ENCODE data around the gene ARHGAP26. TPM values are rescaled to one million over a fixed set of nuclear protein-coding genes. Genes with fewer than 3 reads are reported as not detected.

Gene ARHGAP26
- polyA plus RNA-seq, 1 donor from 2014 or later = 0.83 TPM

- no peaks in the 10 kb centered on the region for H3K27me3 ChIP-seq (ENCODE audit: insufficient read depth, low read depth, low read length)
- H3K79me2 ChIP-seq (replicated peaks; ENCODE audit: insufficient read depth, low read length) = no peaks in the 10 kb centered on the region
- H3K9me3 ChIP-seq (ENCODE audit: low read length) = no peaks in the 10 kb centered on the region
- TF ChIP-seq REST (IDR thresholded peaks at IDR 0.05; ENCODE audit: borderline replicate concordance) = no peak
- TF ChIP-seq EP300 (conservative IDR thresholded peaks at IDR 0.05; ENCODE audit: poor library complexity, severe bottlenecking) = no peak
- TF ChIP-seq MXI1 (conservative IDR thresholded peaks at IDR 0.05; ENCODE audit: poor library complexity, severe bottlenecking) = no peak
- no peak for TF ChIP-seq RAD21 (conservative IDR thresholded peaks at IDR 0.05)
- no peak for TF ChIP-seq TAF1 (IDR thresholded peaks at IDR 0.05; ENCODE audit: low read depth)
- no peak for TF ChIP-seq POLR2AphosphoS5 (IDR thresholded peaks at IDR 0.05)
- no peak for TF ChIP-seq SMC3 (conservative IDR thresholded peaks at IDR 0.05; ENCODE audit: poor library complexity)
- no peak for TF ChIP-seq CTCF (IDR thresholded peaks at IDR 0.05; ENCODE audit: poor library complexity, severe bottlenecking)
- TF ChIP-seq EZH2 (IDR thresholded peaks at IDR 0.05; ENCODE audit: borderline replicate concordance, insufficient read depth, low read length, poor library complexity, severe bottlenecking) = no peak
- no peak overlapping the region for H3K27ac ChIP-seq (ENCODE audit: low read length)
- H3K9me2 ChIP-seq (ENCODE audit: insufficient read depth, low read length) = no peaks in the 10 kb centered on the region
- no peaks in the 10 kb centered on the region for H4K20me1 ChIP-seq (ENCODE audit: insufficient read depth)
- no peak overlapping the region for H2AFZ ChIP-seq (ENCODE audit: low read depth, low read length)
- no peaks in the 10 kb centered on the region for H3F3A ChIP-seq (ENCODE audit: insufficient read depth, low read length, poor library complexity, severe bottlenecking)
- no peaks in the 10 kb centered on the region for H3K36me3 ChIP-seq (ENCODE audit: insufficient read depth, low read length)
- H3K4me2 ChIP-seq (ENCODE audit: low read length) = no peak overlapping the region
- no peak overlapping the region for H3K4me3 ChIP-seq (ENCODE audit: low read length)
- no peak overlapping the region for H3K9ac ChIP-seq (ENCODE audit: low read length)
Measured at GRCh38 chr5:143170977-143171376, 400.8 kb downstream of the ARHGAP26 start.

- H2AFZ ChIP-seq (ENCODE audit: low read depth, low read length) = no peak overlapping the region
- no peaks in the 10 kb centered on the region for H3K79me2 ChIP-seq (replicated peaks; ENCODE audit: insufficient read depth, low read length)
- no peaks in the 10 kb centered on the region for H3K9me2 ChIP-seq (ENCODE audit: insufficient read depth, low read length)
Measured at GRCh38 chr5:143172739-143173138, 402.6 kb downstream of the ARHGAP26 start.

More at GRCh38 chr5:143172739-143173138, 402.6 kb downstream of the ARHGAP26 start:
- Histone ChIP-seq H3K27me3 (ENCODE audit: insufficient read depth, low read depth, low read length) (no peaks in the 10 kb centered on the region), H4K20me1 (ENCODE audit: insufficient read depth) (no peaks in the 10 kb centered on the region), H3K9ac (ENCODE audit: low read length) (no peak overlapping the region), H3K4me2 (ENCODE audit: low read length) (no peak overlapping the region), H3F3A (ENCODE audit: insufficient read depth, low read length, poor library complexity, severe bottlenecking) (no peaks in the 10 kb centered on the region), H3K27ac (ENCODE audit: low read length) (no peak overlapping the region), H3K9me3 (ENCODE audit: low read length) (no peaks in the 10 kb centered on the region), H3K36me3 (ENCODE audit: insufficient read depth, low read length) (no peaks in the 10 kb centered on the region), H3K4me3 (ENCODE audit: low read length) (no peak overlapping the region)
- TF ChIP-seq RAD21 (conservative IDR thresholded peaks at IDR 0.05) (no peak), EP300 (conservative IDR thresholded peaks at IDR 0.05; ENCODE audit: poor library complexity, severe bottlenecking) (no peak), MXI1 (conservative IDR thresholded peaks at IDR 0.05; ENCODE audit: poor library complexity, severe bottlenecking) (no peak), TAF1 (IDR thresholded peaks at IDR 0.05; ENCODE audit: low read depth) (no peak), EZH2 (IDR thresholded peaks at IDR 0.05; ENCODE audit: borderline replicate concordance, insufficient read depth, low read length, poor library complexity, severe bottlenecking) (no peak), REST (IDR thresholded peaks at IDR 0.05; ENCODE audit: borderline replicate concordance) (no peak), SMC3 (conservative IDR thresholded peaks at IDR 0.05; ENCODE audit: poor library complexity) (no peak), POLR2AphosphoS5 (IDR thresholded peaks at IDR 0.05) (no peak), CTCF (IDR thresholded peaks at IDR 0.05; ENCODE audit: poor library complexity, severe bottlenecking) (no peak)
